Measurements from ENCODE around the gene OR4D2.

OR4D2 gene

DNA sequence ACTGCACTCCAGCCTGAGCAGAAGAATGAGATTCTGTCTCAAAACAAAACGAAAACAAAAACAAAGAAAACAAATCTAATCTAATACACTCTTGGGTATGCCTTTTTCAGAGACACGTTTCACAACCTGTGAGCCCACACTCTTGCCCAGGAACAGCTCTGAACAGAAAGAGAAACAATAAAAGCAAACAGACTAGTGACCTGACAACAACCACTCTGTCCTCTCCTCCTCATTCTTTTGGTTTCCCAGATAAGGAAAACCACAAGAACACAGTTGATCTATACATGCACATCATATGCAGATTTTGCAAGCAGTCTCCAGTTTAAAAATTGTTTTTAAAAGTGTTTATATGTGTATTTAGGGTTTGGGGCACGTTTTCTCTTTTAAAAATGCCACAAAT, 51.0 kb downstream of the OR4D2 start:
- no peak for DNase-seq

GRCh38 chr17:58219007-58219788, 52.4 kb downstream of the OR4D2 start, which contains the start of gene MKS1:
MKS1 (minus strand) TSS chr17:58219255; CDS start chr17:58219230, 25 bp downstream.
- peak; percentile 93 for DNase-seq

GRCh38 chr17:58219789-58220183, 53.0 kb downstream of the OR4D2 start:
- no peak for DNase-seq

Data from NCI-H1694 treated with DMSO at 0.1 percent for 48 hours (cell line).